IMR-90 (cell line): ENCODE measurements around the gene AJAP1. TPM values are rescaled to one million over a fixed set of nuclear protein-coding genes. Genes with fewer than 3 reads are reported as not detected.

Source experiments
- ATAC-seq: fragments of 200-7000 bp; cut with Tn5 transposase; 2 replicates; pipeline ENCODE4 v1.9.1; 2020; ENCODE audit warnings: low read depth, mild to moderate bottlenecking, moderate library complexity
- BruUV-seq: library from RNA; stranded (reverse); fragments of 400-500 nt; replicated peaks from 2 replicates; lab custom pipeline; 2021; lab: Mats Ljungman, UMichigan
- CTCF ChIA-PET: fragments of 300-600 bp; formaldehyde crosslinking; extraction: SDS; loops from one replicate; lab custom pipeline; 2021; ENCODE audit warnings: antibody characterized with exemption; lab: Yijun Ruan, JAX
- POLR2A ChIA-PET: fragments of 300-600 bp; sonication (Branson Sonifier 250); formaldehyde crosslinking; loops from one replicate; lab custom pipeline; 2022; ENCODE audit warnings: antibody characterized with exemption; ENCODE audit not compliant: unreplicated experiment; lab: Charles Lee
- DNase-seq: peaks from one replicate; pipeline ENCODE4 v3.0.0; 2013
- H2AFZ ChIP-seq: replicated peaks from 2 replicates; pipeline ENCODE3; 2013; ENCODE audit warnings: low read length, mild to moderate bottlenecking; ENCODE audit not compliant: poor library complexity
- H2AK5ac ChIP-seq: 2 replicates; pipeline ENCODE4 v1.6.1; 2013; ENCODE audit warnings: low read depth, low read length, inconsistent platforms
- H2AK9ac ChIP-seq: replicated peaks from 2 replicates; pipeline ENCODE3; 2013; ENCODE audit warnings: mild to moderate bottlenecking, low read depth, low read length, moderate library complexity; ENCODE audit not compliant: poor library complexity
- H2BK120ac ChIP-seq: 2 replicates; pipeline ENCODE4 v1.6.1; 2013; ENCODE audit warnings: low read depth, low read length, inconsistent platforms
- H2BK15ac ChIP-seq: 3 replicates; pipeline ENCODE4 v1.6.1; 2013; ENCODE audit warnings: low read depth, low read length, inconsistent platforms
- H2BK20ac ChIP-seq: 2 replicates; pipeline ENCODE4 v1.6.1; 2013; ENCODE audit warnings: low read depth, mild to moderate bottlenecking, inconsistent platforms, low read length, moderate library complexity
- H2BK5ac ChIP-seq: 2 replicates; pipeline ENCODE4 v1.6.1; 2013; ENCODE audit warnings: mild to moderate bottlenecking, low read depth, low read length, inconsistent platforms; ENCODE audit not compliant: poor library complexity, severe bottlenecking
- H3K14ac ChIP-seq: replicated peaks from 2 replicates; pipeline ENCODE4 v1.6.1; 2013; ENCODE audit warnings: low read depth, low read length, inconsistent platforms
- H3K18ac ChIP-seq: 2 replicates; pipeline ENCODE4 v1.6.1; 2013; ENCODE audit warnings: low read depth, low read length, control low read depth
- H3K23ac ChIP-seq: 2 replicates; pipeline ENCODE4 v1.6.1; 2013; ENCODE audit warnings: low read depth, low read length, inconsistent platforms
- H3K27ac ChIP-seq: 2 replicates; pipeline ENCODE4 v1.5.1; 2013; ENCODE audit warnings: mild to moderate bottlenecking, control low read depth, low read length; ENCODE audit not compliant: insufficient read depth
- H3K27me3 ChIP-seq: 2 replicates; pipeline ENCODE4 v1.6.1; 2013; ENCODE audit warnings: low read length; ENCODE audit not compliant: control insufficient read depth, insufficient read depth
- H3K36me3 ChIP-seq: 2 replicates; pipeline ENCODE4 v1.6.1; 2013; ENCODE audit warnings: low read length, mixed read lengths; ENCODE audit not compliant: control insufficient read depth, insufficient read depth
- H3K4ac ChIP-seq: 2 replicates; pipeline ENCODE4 v1.6.1; 2013; ENCODE audit warnings: low read depth, low read length, inconsistent platforms
- H3K4me1 ChIP-seq: 2 replicates; pipeline ENCODE4 v1.6.1; 2013; ENCODE audit warnings: low read length, mixed read lengths; ENCODE audit not compliant: control insufficient read depth, insufficient read depth
- H3K4me2 ChIP-seq: 2 replicates; pipeline ENCODE4 v1.6.1; 2013; ENCODE audit warnings: low read depth, mild to moderate bottlenecking, control low read depth, low read length, moderate library complexity
- H3K4me3 ChIP-seq: 2 replicates; pipeline ENCODE4 v1.5.1; 2013; ENCODE audit warnings: low read depth, mild to moderate bottlenecking, control low read depth, low read length, moderate library complexity; ENCODE audit not compliant: insufficient read depth
- H3K56ac ChIP-seq: 2 replicates; pipeline ENCODE4 v1.6.1; 2013; ENCODE audit warnings: low read length, inconsistent platforms; ENCODE audit not compliant: insufficient read depth; ENCODE audit errors: extremely low read depth
- H3K79me1 ChIP-seq, 2 experiments: 2 replicates each; pipeline ENCODE4 v1.6.1; 2013; ENCODE audit warnings: low read length in 2 of 2, inconsistent platforms in 1 of 2, low read depth in 1 of 2
- H3K9ac ChIP-seq: 2 replicates; pipeline ENCODE4 v1.6.1; 2013; ENCODE audit warnings: low read depth, low read length, control low read depth
- H3K9me1 ChIP-seq: 2 replicates; pipeline ENCODE4 v1.6.1; 2013; ENCODE audit warnings: low read length, inconsistent platforms; ENCODE audit not compliant: insufficient read depth
- H3K9me3 ChIP-seq: 2 replicates; pipeline ENCODE4 v1.6.1; 2013; ENCODE audit warnings: low read length; ENCODE audit not compliant: control insufficient read depth, insufficient read depth
- H4K20me1 ChIP-seq: 2 replicates; pipeline ENCODE4 v1.6.1; 2013; ENCODE audit warnings: low read length, inconsistent platforms; ENCODE audit not compliant: insufficient read depth
- H4K5ac ChIP-seq: 2 replicates; pipeline ENCODE4 v1.6.1; 2013; ENCODE audit warnings: mild to moderate bottlenecking, low read depth, low read length, control low read depth
- H4K8ac ChIP-seq, 2 experiments: 2 replicates each; pipeline ENCODE4 v1.6.1; 2013; ENCODE audit warnings: low read depth in 2 of 2, low read length in 2 of 2, control low read depth in 1 of 2, inconsistent platforms in 1 of 2
- H4K91ac ChIP-seq: 2 replicates; pipeline ENCODE4 v1.6.1; 2013; ENCODE audit warnings: low read depth, low read length, inconsistent platforms; ENCODE audit not compliant: insufficient read depth
- BHLHE40 ChIP-seq: fragments of 150-350 bp; IDR thresholded peaks from 2 replicates; pipeline ENCODE4 v1.6.1; 2016; ENCODE audit warnings: mild to moderate bottlenecking, low read depth, low read length
- MAZ ChIP-seq: IDR thresholded peaks from 2 replicates; pipeline ENCODE4 v1.6.1; 2012; ENCODE audit warnings: low read depth, mild to moderate bottlenecking, low read length, improper control_type of control experiment, moderate library complexity, borderline replicate concordance
- POLR2A ChIP-seq: IDR thresholded peaks from 2 replicates; pipeline ENCODE4 v1.6.1; 2012; ENCODE audit warnings: mild to moderate bottlenecking, low read depth, low read length
- WGBS, 2 experiments: methylation state at CpG; one replicate each; pipeline versions ENCODE4 v1.1.5 to v1.1.7; 2013; ENCODE audit warnings: missing lambda C conversion rate in 2 of 2; ENCODE audit not compliant: insufficient read length in 1 of 2; ENCODE audit errors: extremely low coverage in 2 of 2; 5-methylcytosine and 5-hydroxymethylcytosine counted together
- dilution Hi-C: fragments of 300-500 bp; cut with HindIII; formaldehyde crosslinking; loops from one replicate; pipeline ENCODE4 v1.14.3; 2018; ENCODE audit warnings: low sequenced_read_pairs; ENCODE audit not compliant: unreplicated experiment
- in situ Hi-C: fragments of 300-500 bp; cut with MboI; formaldehyde crosslinking; loops from 3 replicates; pipeline ENCODE4 v1.14.3; 2019; ENCODE audit warnings: low sequenced_read_pairs, inconsistent platforms, mixed read lengths
- intact Hi-C: fragments of 100-400 bp; cut with micrococcal nuclease; formaldehyde crosslinking; loops from 2 replicates; pipeline ENCODE4 v1.10.0; 2022
- polyA plus RNA-seq, 3 experiments: library from polyadenylated mRNA; depleted of rRNA; stranded (reverse); fragments of >200 nt; gene quantifications; 2 replicates each; pipeline ENCODE4 v1.2.3, GENCODE V29; 2012; ENCODE audit warnings: low replicate concordance in 1 of 3
- total RNA-seq: library from RNA; depleted of rRNA; stranded (reverse); fragments of >200 nt; gene quantifications from 2 replicates; pipeline ENCODE4 v1.2.3, GENCODE V29; 2012

Gene AJAP1
- total and polyA plus RNA-seq, 2 of the 4 experiments (the other 2 are of a cell fraction), result under 0.01 to 0.02 TPM

- Histone ChIP-seq H2BK5ac (no peak overlapping the region), H4K5ac (no peak overlapping the region), H4K8ac (no peak overlapping the region), H3K9me1 (no peaks in the 10 kb centered on the region), H4K20me1 (no peaks in the 10 kb centered on the region), H2BK20ac (no peak overlapping the region), H3K18ac (no peak overlapping the region), H2BK15ac (no peak overlapping the region), H3K23ac (no peak overlapping the region), H2AK5ac (no peak overlapping the region), H3K27me3 (no peaks in the 10 kb centered on the region), H3K4me2 (no peak overlapping the region), H2BK120ac (no peak overlapping the region), H3K79me1 (no peaks in the 10 kb centered on the region), H3K14ac (no peak overlapping the region), H3K4me1 (no peaks in the 10 kb centered on the region), H3K27ac (no peak overlapping the region), H2AK9ac (no peak overlapping the region), H3K56ac (no peak overlapping the region), H3K9me3 (peaks cover 56% of the 10 kb centered on the region), H3K4me3 (no peak overlapping the region), H3K4ac (no peak overlapping the region), H3K36me3 (no peaks in the 10 kb centered on the region), H2AFZ (no peak overlapping the region), H4K91ac (no peak overlapping the region), H3K9ac (no peak overlapping the region)
- dilution Hi-C loops, result no loop called here
- WGBS, 2 experiments, result no CpG with 5 or more reads among the region's 2 CpGs
- DNase-seq, result no peak
- in situ Hi-C loops, result no loop called here
- CTCF ChIA-PET, result no interaction called here
- ATAC-seq, result no peak
- TF ChIP-seq MAZ, result no peak
- no peak for TF ChIP-seq POLR2A
- TF ChIP-seq BHLHE40, result no peak
- intact Hi-C loops, result no loop called here
- no TSS peak for BruUV-seq
- POLR2A ChIA-PET, result no interaction called here
Measured at GRCh38 chr1:4754816-4755215, 100.4 kb downstream of the AJAP1 start.
